IMR-90 (cell line): ENCODE measurements around the gene BTBD9. TPM values are rescaled to one million over a fixed set of nuclear protein-coding genes. Genes with fewer than 3 reads are reported as not detected.

Experiments
- ATAC-seq: fragments of 200-7000 bp; cut with Tn5 transposase; 2 replicates; pipeline ENCODE4 v1.9.1; 2020; ENCODE audit warnings: low read depth, mild to moderate bottlenecking, moderate library complexity
- BruUV-seq: library from RNA; stranded (reverse); fragments of 400-500 nt; replicated peaks from 2 replicates; lab custom pipeline; 2021; lab: Mats Ljungman, UMichigan
- CTCF ChIA-PET: fragments of 300-600 bp; formaldehyde crosslinking; extraction: SDS; loops from one replicate; lab custom pipeline; 2021; ENCODE audit warnings: antibody characterized with exemption; lab: Yijun Ruan, JAX
- POLR2A ChIA-PET: fragments of 300-600 bp; sonication (Branson Sonifier 250); formaldehyde crosslinking; loops from one replicate; lab custom pipeline; 2022; ENCODE audit warnings: antibody characterized with exemption; ENCODE audit not compliant: unreplicated experiment; lab: Charles Lee
- DNase-seq: peaks from one replicate; pipeline ENCODE4 v3.0.0; 2013
- H2AFZ ChIP-seq: replicated peaks from 2 replicates; pipeline ENCODE3; 2013; ENCODE audit warnings: low read length, mild to moderate bottlenecking; ENCODE audit not compliant: poor library complexity
- H2AK5ac ChIP-seq: 2 replicates; pipeline ENCODE4 v1.6.1; 2013; ENCODE audit warnings: low read depth, low read length, inconsistent platforms
- H2AK9ac ChIP-seq: replicated peaks from 2 replicates; pipeline ENCODE3; 2013; ENCODE audit warnings: mild to moderate bottlenecking, low read depth, low read length, moderate library complexity; ENCODE audit not compliant: poor library complexity
- H2BK120ac ChIP-seq: 2 replicates; pipeline ENCODE4 v1.6.1; 2013; ENCODE audit warnings: low read depth, low read length, inconsistent platforms
- H2BK15ac ChIP-seq: 3 replicates; pipeline ENCODE4 v1.6.1; 2013; ENCODE audit warnings: low read depth, low read length, inconsistent platforms
- H2BK20ac ChIP-seq: 2 replicates; pipeline ENCODE4 v1.6.1; 2013; ENCODE audit warnings: low read depth, mild to moderate bottlenecking, inconsistent platforms, low read length, moderate library complexity
- H2BK5ac ChIP-seq: 2 replicates; pipeline ENCODE4 v1.6.1; 2013; ENCODE audit warnings: mild to moderate bottlenecking, low read depth, low read length, inconsistent platforms; ENCODE audit not compliant: poor library complexity, severe bottlenecking
- H3K14ac ChIP-seq: replicated peaks from 2 replicates; pipeline ENCODE4 v1.6.1; 2013; ENCODE audit warnings: low read depth, low read length, inconsistent platforms
- H3K18ac ChIP-seq: 2 replicates; pipeline ENCODE4 v1.6.1; 2013; ENCODE audit warnings: low read depth, low read length, control low read depth
- H3K23ac ChIP-seq: 2 replicates; pipeline ENCODE4 v1.6.1; 2013; ENCODE audit warnings: low read depth, low read length, inconsistent platforms
- H3K27ac ChIP-seq: 2 replicates; pipeline ENCODE4 v1.5.1; 2013; ENCODE audit warnings: mild to moderate bottlenecking, control low read depth, low read length; ENCODE audit not compliant: insufficient read depth
- H3K27me3 ChIP-seq: 2 replicates; pipeline ENCODE4 v1.6.1; 2013; ENCODE audit warnings: low read length; ENCODE audit not compliant: control insufficient read depth, insufficient read depth
- H3K36me3 ChIP-seq: 2 replicates; pipeline ENCODE4 v1.6.1; 2013; ENCODE audit warnings: low read length, mixed read lengths; ENCODE audit not compliant: control insufficient read depth, insufficient read depth
- H3K4ac ChIP-seq: 2 replicates; pipeline ENCODE4 v1.6.1; 2013; ENCODE audit warnings: low read depth, low read length, inconsistent platforms
- H3K4me1 ChIP-seq: 2 replicates; pipeline ENCODE4 v1.6.1; 2013; ENCODE audit warnings: low read length, mixed read lengths; ENCODE audit not compliant: control insufficient read depth, insufficient read depth
- H3K4me2 ChIP-seq: 2 replicates; pipeline ENCODE4 v1.6.1; 2013; ENCODE audit warnings: low read depth, mild to moderate bottlenecking, control low read depth, low read length, moderate library complexity
- H3K4me3 ChIP-seq: 2 replicates; pipeline ENCODE4 v1.5.1; 2013; ENCODE audit warnings: low read depth, mild to moderate bottlenecking, control low read depth, low read length, moderate library complexity; ENCODE audit not compliant: insufficient read depth
- H3K56ac ChIP-seq: 2 replicates; pipeline ENCODE4 v1.6.1; 2013; ENCODE audit warnings: low read length, inconsistent platforms; ENCODE audit not compliant: insufficient read depth; ENCODE audit errors: extremely low read depth
- H3K79me1 ChIP-seq, 2 experiments: 2 replicates each; pipeline ENCODE4 v1.6.1; 2013; ENCODE audit warnings: low read length in 2 of 2, inconsistent platforms in 1 of 2, low read depth in 1 of 2
- H3K9ac ChIP-seq: 2 replicates; pipeline ENCODE4 v1.6.1; 2013; ENCODE audit warnings: low read depth, low read length, control low read depth
- H3K9me1 ChIP-seq: 2 replicates; pipeline ENCODE4 v1.6.1; 2013; ENCODE audit warnings: low read length, inconsistent platforms; ENCODE audit not compliant: insufficient read depth
- H3K9me3 ChIP-seq: 2 replicates; pipeline ENCODE4 v1.6.1; 2013; ENCODE audit warnings: low read length; ENCODE audit not compliant: control insufficient read depth, insufficient read depth
- H4K20me1 ChIP-seq: 2 replicates; pipeline ENCODE4 v1.6.1; 2013; ENCODE audit warnings: low read length, inconsistent platforms; ENCODE audit not compliant: insufficient read depth
- H4K5ac ChIP-seq: 2 replicates; pipeline ENCODE4 v1.6.1; 2013; ENCODE audit warnings: mild to moderate bottlenecking, low read depth, low read length, control low read depth
- H4K8ac ChIP-seq, 2 experiments: 2 replicates each; pipeline ENCODE4 v1.6.1; 2013; ENCODE audit warnings: low read depth in 2 of 2, low read length in 2 of 2, control low read depth in 1 of 2, inconsistent platforms in 1 of 2
- H4K91ac ChIP-seq: 2 replicates; pipeline ENCODE4 v1.6.1; 2013; ENCODE audit warnings: low read depth, low read length, inconsistent platforms; ENCODE audit not compliant: insufficient read depth
- ELK1 ChIP-seq: fragments of 150-350 bp; IDR thresholded peaks from 2 replicates; pipeline ENCODE4 v1.6.1; 2016; ENCODE audit warnings: low read depth, mild to moderate bottlenecking, low read length, moderate library complexity, borderline replicate concordance
- MAFK ChIP-seq: IDR thresholded peaks from 2 replicates; pipeline ENCODE4 v1.6.1; 2012; ENCODE audit warnings: low read depth, low read length, improper control_type of control experiment
- RAD21 ChIP-seq: IDR thresholded peaks from 2 replicates; pipeline ENCODE4 v1.6.1; 2012; ENCODE audit warnings: low read length, improper control_type of control experiment
- WGBS, 2 experiments: methylation state at CpG; one replicate each; pipeline versions ENCODE4 v1.1.5 to v1.1.7; 2013; ENCODE audit warnings: missing lambda C conversion rate in 2 of 2; ENCODE audit not compliant: insufficient read length in 1 of 2; ENCODE audit errors: extremely low coverage in 2 of 2; 5-methylcytosine and 5-hydroxymethylcytosine counted together
- dilution Hi-C: fragments of 300-500 bp; cut with HindIII; formaldehyde crosslinking; loops from one replicate; pipeline ENCODE4 v1.14.3; 2018; ENCODE audit warnings: low sequenced_read_pairs; ENCODE audit not compliant: unreplicated experiment
- in situ Hi-C: fragments of 300-500 bp; cut with MboI; formaldehyde crosslinking; loops from 3 replicates; pipeline ENCODE4 v1.14.3; 2019; ENCODE audit warnings: low sequenced_read_pairs, inconsistent platforms, mixed read lengths
- intact Hi-C: fragments of 100-400 bp; cut with micrococcal nuclease; formaldehyde crosslinking; loops from 2 replicates; pipeline ENCODE4 v1.10.0; 2022
- polyA plus RNA-seq, 3 experiments: library from polyadenylated mRNA; depleted of rRNA; stranded (reverse); fragments of >200 nt; gene quantifications; 2 replicates each; pipeline ENCODE4 v1.2.3, GENCODE V29; 2012; ENCODE audit warnings: low replicate concordance in 1 of 3
- total RNA-seq: library from RNA; depleted of rRNA; stranded (reverse); fragments of >200 nt; gene quantifications from 2 replicates; pipeline ENCODE4 v1.2.3, GENCODE V29; 2012

The BTBD9 gene
- total and polyA plus RNA-seq, 2 of the 4 experiments (the other 2 are of a cell fraction) = 4.1 to 22.0 TPM

GRCh38 chr6:38353310-38354036, 286.3 kb downstream of the BTBD9 start:
- Histone ChIP-seq H3K4me2 (no peak overlapping the region), H3K27ac (no peak overlapping the region), H3K4me3 (no peak overlapping the region), H4K8ac (no peak overlapping the region), H4K5ac (no peak overlapping the region), H2AK5ac (no peak overlapping the region), H3K56ac (no peak overlapping the region), H3K4me1 (peaks cover 6% of the 10 kb centered on the region), H3K9me3 (no peaks in the 10 kb centered on the region), H3K4ac (no peak overlapping the region), H4K20me1 (no peaks in the 10 kb centered on the region), H3K27me3 (no peaks in the 10 kb centered on the region), H2BK15ac (no peak overlapping the region), H2AK9ac (no peak overlapping the region), H2BK20ac (no peak overlapping the region), H2BK5ac (no peak overlapping the region), H3K79me1 (peaks cover 0 to 4% of the 10 kb centered on the region in 2 experiments; a peak in 2 of 4 replicates), H3K14ac (no peak overlapping the region), H3K9me1 (peaks cover 3% of the 10 kb centered on the region; the same call in 1 of the 2 replicates), H2BK120ac (no peak overlapping the region), H3K36me3 (no peaks in the 10 kb centered on the region), H3K23ac (no peak overlapping the region), H3K9ac (no peak overlapping the region), H3K18ac (no peak overlapping the region), H4K91ac (no peak overlapping the region), H2AFZ (no peak overlapping the region)
- in situ Hi-C loops = no loop called here
- intact Hi-C loops = no loop called here
- dilution Hi-C loops = no loop called here
- ChIA-PET CTCF (no interaction called here), POLR2A (interaction anchor here (0.6 kb wide), 1 partner anchor 52 kb away, joined by 3 read pairs; no protein-coding TSS in a partner anchor)
- TF ChIP-seq RAD21 (no peak), ELK1 (no peak), MAFK (no peak)
- 100% methylated on average over 1 of the region's 7 CpGs; no CpG with 5 or more reads in 1 of the 2 experiments for WGBS, 2 experiments
- ATAC-seq (no peak), DNase-seq (no peak)
- no TSS peak for BruUV-seq
